GM12872 (cell line): ENCODE data around the gene EMILIN2.

Source experiments
- CTCF ChIP-seq: IDR thresholded peaks from 3 replicates; pipeline ENCODE4 v1.5.1; 2011; ENCODE audit warnings: low read depth, mild to moderate bottlenecking, low read length, moderate library complexity; ENCODE audit not compliant: insufficient read depth

Gene EMILIN2

DNA sequence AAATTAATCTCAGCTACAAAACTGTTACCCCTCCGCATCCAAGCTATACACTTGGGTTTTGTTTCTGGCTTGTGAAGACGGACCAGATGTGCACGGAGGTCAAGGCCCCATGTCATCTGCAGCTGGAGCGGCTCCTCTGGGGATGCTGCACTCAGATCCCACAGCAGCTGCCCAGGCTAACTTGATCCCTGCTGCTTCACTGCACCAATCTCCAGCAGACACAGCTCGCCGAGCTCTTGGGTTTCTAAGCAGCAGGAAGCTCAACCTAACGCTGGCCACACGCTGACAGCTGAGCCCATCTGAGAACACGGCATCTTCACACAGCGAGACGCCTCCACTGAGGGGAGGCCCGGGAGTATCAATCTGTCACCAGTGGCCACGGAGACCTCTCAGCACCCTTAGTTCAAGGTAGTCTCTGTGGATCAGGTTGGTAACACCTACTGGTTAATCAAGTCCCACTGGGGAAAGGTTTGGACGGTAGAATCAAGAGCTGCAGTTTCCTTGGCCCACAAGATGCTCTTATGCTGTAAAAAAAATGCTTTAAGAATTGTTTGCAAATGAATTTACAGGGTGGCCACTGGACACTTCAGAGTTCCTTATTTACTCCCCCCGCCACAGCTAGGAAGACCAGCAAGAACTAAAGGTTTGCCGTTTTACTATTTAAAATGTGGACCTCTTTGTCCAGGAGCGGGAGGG lies 67.5 kb downstream of the EMILIN2 start:
- TF ChIP-seq CTCF: no peak

GRCh38 chr18:2914881-2915240 lies 68.1 kb downstream of the EMILIN2 start:
- TF ChIP-seq CTCF: no peak

DNA sequence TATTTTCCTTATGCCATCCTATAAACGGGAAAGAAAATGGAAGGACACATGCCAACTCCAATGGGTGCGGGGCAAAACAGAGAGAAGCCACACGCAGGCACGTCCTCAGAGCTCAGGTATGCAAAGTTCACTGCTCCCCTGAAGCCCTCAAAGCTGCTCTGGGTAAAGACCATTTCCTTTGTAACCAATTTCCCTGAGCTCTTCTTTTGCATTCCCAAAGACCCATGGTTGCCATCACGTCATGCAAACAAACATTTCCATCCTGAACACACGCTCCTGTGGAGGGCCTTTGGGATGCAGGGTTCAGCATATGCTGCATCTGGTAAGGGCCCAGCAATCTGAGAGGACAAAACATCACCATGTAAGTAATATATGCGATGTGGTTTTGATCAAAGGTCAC lies 69.4 kb downstream of the EMILIN2 start:
- TF ChIP-seq CTCF: no peak

- TF ChIP-seq CTCF: no peak
These were observed 70.6 kb downstream of the EMILIN2 start for GRCh38 chr18:2917259-2918047.

DNA sequence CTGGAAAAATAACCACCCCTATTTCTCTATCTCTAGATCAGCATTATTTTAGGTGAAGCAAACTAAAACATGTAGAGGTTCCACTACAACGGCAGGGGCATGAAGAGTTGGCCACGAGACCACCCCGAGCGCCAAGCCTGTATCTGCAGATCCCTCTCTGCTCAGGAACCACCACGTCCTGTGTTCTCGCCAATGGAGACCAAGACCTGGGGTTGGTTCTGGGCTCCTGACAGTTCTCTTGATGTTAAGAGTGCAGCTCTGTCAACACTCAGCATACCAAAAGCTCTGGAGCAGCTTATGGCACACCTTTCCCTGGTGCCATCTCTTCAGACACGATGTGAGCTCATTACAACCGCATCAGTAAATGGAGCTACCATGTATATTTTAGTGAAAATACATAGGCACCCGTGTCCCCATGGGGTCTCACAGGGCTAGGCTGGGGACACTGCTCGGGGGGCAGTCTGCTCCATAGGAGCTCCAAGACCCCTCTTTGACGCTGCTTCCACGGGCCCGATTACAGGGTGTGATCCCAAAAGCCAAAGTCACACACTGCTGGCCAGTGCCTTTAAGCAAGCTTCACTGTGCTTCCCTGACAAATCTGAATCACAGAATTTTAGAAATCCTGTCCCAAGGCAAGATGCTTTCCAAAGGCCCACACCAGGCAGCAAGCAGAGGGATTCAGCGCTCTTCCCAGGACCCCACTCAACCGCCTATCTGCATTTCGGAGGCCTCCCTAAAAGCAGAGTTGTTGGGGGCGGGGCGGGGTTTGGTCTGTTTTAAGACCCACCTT lies 72.2 kb downstream of the EMILIN2 start:
- TF ChIP-seq CTCF: no peak

GRCh38 chr18:2919600-2919999 lies 72.8 kb downstream of the EMILIN2 start:
- TF ChIP-seq CTCF: no peak

DNA sequence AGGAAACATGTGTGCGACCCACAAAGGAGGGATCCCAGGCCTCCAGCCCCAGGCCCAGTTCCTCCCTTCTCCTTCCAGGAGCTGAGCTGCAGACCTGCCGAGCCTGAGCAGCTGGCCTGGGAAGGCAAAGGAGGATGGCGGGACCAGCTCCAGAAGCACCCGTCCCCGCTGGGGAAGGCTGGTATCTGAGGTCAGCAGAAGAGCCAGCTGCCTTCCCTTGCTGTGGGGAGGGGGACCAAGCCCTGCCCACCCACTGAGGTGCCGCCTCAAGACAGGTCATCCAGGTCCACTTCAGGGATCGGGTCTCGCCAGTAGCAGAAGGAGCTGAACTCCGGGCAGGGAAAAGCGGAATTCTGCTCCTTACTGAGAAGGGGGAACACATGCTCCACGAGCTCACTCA lies 73.2 kb downstream of the EMILIN2 start:
- no peak for TF ChIP-seq CTCF
